Measurements from ENCODE around the gene ZNF469. TPM values are rescaled to one million over a fixed set of nuclear protein-coding genes. Genes with fewer than 3 reads are reported as not detected.

ZNF469 gene
- total and polyA plus RNA-seq, 4 donors = 0.04 to 0.50 (median 0.36) TPM

GRCh38 chr16:88365244-88365865, 17.4 kb upstream of the ZNF469 start:
- Histone ChIP-seq H3K27me3 (ENCODE audit: control insufficient read depth in 4 of 4, insufficient read depth in 4 of 4, low read length in 3 of 4) (no peaks in the 10 kb centered on the region), H3K4me3 (ENCODE audit: low read depth in 1 of 3, low read length in 3 of 3) (no peak overlapping the region), H3K9me3 (ENCODE audit: control insufficient read depth in 4 of 4, low read length in 3 of 4) (peaks cover 0 to 10% (median 0%) of the 10 kb centered on the region in 4 donors), H3K9ac (ENCODE audit: low read depth in 1 of 2, low read length in 2 of 2) (no peak overlapping the region), H3K36me3 (ENCODE audit: control insufficient read depth in 4 of 4, insufficient read depth in 3 of 4, low read depth in 1 of 4, low read length in 3 of 4) (no peaks in the 10 kb centered on the region), H3K27ac (ENCODE audit: low read depth in 1 of 2, low read length in 2 of 2) (no peak overlapping the region), H3K4me1 (ENCODE audit: control insufficient read depth in 4 of 4, insufficient read depth in 4 of 4, low read length in 3 of 4) (no peaks in the 10 kb centered on the region)
- WGBS = 83% methylated on average over 6 of the region's 6 CpGs
- no peak for DNase-seq (ENCODE audit: low spot score)
- TF ChIP-seq REST (IDR thresholded peaks at IDR 0.05) (no peak), SP1 (IDR thresholded peaks at IDR 0.05) (no peak), YY1 (IDR thresholded peaks at IDR 0.05) (no peak), CTCF (IDR thresholded peaks at IDR 0.05; ENCODE audit: low read depth, low read length, missing input control) (no peak), ZBTB33 (IDR thresholded peaks at IDR 0.05) (no peak), MAX (IDR thresholded peaks at IDR 0.05) (no peak), HNF4G (IDR thresholded peaks at IDR 0.05) (no peak), FOXA2 (IDR thresholded peaks at IDR 0.05) (no peak), ATF3 (IDR thresholded peaks at IDR 0.05) (no peak), EGR1 (IDR thresholded peaks at IDR 0.05; ENCODE audit: low read depth in 2 of 2) (no peak)

GRCh38 chr16:88366032-88366703, 16.6 kb upstream of the ZNF469 start:
- no peak for TF ChIP-seq TAF1 (conservative IDR thresholded peaks at IDR 0.05)
- no peak for TF ChIP-seq FOXA1 (IDR thresholded peaks at IDR 0.05)
- TF ChIP-seq NR2F2 (IDR thresholded peaks at IDR 0.05) = no peak
- TF ChIP-seq MAX (IDR thresholded peaks at IDR 0.05) = no peak
- no peak for TF ChIP-seq GABPA (IDR thresholded peaks at IDR 0.05 in 1 of 2, conservative IDR thresholded peaks at IDR 0.05 in 1 of 2)
- TF ChIP-seq FOXA2 (IDR thresholded peaks at IDR 0.05) = no peak

More at GRCh38 chr16:88366032-88366703, 16.6 kb upstream of the ZNF469 start:
- DNase-seq (ENCODE audit: low spot score) = no peak
- no peak overlapping the region for H3K9ac ChIP-seq (ENCODE audit: low read depth in 1 of 2, low read length in 2 of 2)
- no peaks in the 10 kb centered on the region for H3K4me1 ChIP-seq (ENCODE audit: control insufficient read depth in 4 of 4, insufficient read depth in 4 of 4, low read length in 3 of 4)
- WGBS = 62% methylated on average over 4 of the region's 4 CpGs
- H3K4me3 ChIP-seq (ENCODE audit: low read depth in 1 of 3, low read length in 3 of 3) = no peak overlapping the region
- no peak overlapping the region for H3K27ac ChIP-seq (ENCODE audit: low read depth in 1 of 2, low read length in 2 of 2)
- H3K36me3 ChIP-seq (ENCODE audit: control insufficient read depth in 4 of 4, insufficient read depth in 3 of 4, low read depth in 1 of 4, low read length in 3 of 4) = no peaks in the 10 kb centered on the region
- H3K27me3 ChIP-seq (ENCODE audit: control insufficient read depth in 4 of 4, insufficient read depth in 4 of 4, low read length in 3 of 4) = no peaks in the 10 kb centered on the region
- peaks cover 0 to 10% (median 0%) of the 10 kb centered on the region in 4 donors for H3K9me3 ChIP-seq (ENCODE audit: control insufficient read depth in 4 of 4, low read length in 3 of 4)
